ENCODE results near the gene DCAF7.

GRCh38 chr17:63596856-63597586 is 46.7 kb downstream of the DCAF7 start:
- TF ChIP-seq CTCF (IDR thresholded peaks at IDR 0.05) (no peak), POLR2A (IDR thresholded peaks at IDR 0.05) (no peak)

Measured in heart left ventricle (tissue), 13 donors.